Spleen (tissue), 7 donors: ENCODE data around the gene KSR2.

ENCODE experiments used
- CTCF ChIP-seq, 11 experiments: fragments of 200-600 bp in 7 of 11; fragments of 450-650 bp in 4 of 11; sonication (generic) in 4 of 11; IDR thresholded peaks in 8 of 11; conservative IDR thresholded peaks in 3 of 11; 1 replicate in 7 of 11; 2 replicates in 4 of 11; pipeline versions ENCODE4 v1.4.0 to v1.8.0; 2016 to 2021; ENCODE audit warnings: antibody characterized with exemption in 11 of 11, inconsistent platforms in 4 of 11, mild to moderate bottlenecking in 1 of 11
- POLR2A ChIP-seq, 3 donors: fragments of 450-650 bp; IDR thresholded peaks; one replicate each; pipeline ENCODE4 v1.5.1; 2017; ENCODE audit warnings: antibody characterized with exemption in 3 of 3, mild to moderate bottlenecking in 1 of 3
- donor health status: DM: no; HTN: no; CAD: no; lungs with moderate emphysema.
- donor health status: DM: no; HTN: no; CAD: no.
- donor health status: DM: no; HTN: no; CAD: no.

GRCh38 chr12:117476341-117476740 is 492.4 kb downstream of the KSR2 start:
- no peak for TF ChIP-seq CTCF (IDR thresholded peaks at IDR 0.05 in 8 of 11, conservative IDR thresholded peaks at IDR 0.05 in 3 of 11)
- no peak for TF ChIP-seq POLR2A (IDR thresholded peaks at IDR 0.05)
